SK-N-SH (cell line): ENCODE results near the gene TRNP1. TPM values are rescaled to one million over a fixed set of nuclear protein-coding genes. Genes with fewer than 3 reads are reported as not detected.

Source experiments
- CTCF ChIA-PET: fragments of 300-600, 350-600 bp; formaldehyde crosslinking; extraction: SDS; loops from one replicate; lab custom pipeline; 2021; lab: Yijun Ruan, JAX
- POLR2A ChIA-PET: fragments of 350-600 bp; sonication (Branson Sonifier 250); formaldehyde crosslinking; extraction: SDS; loops from one replicate; lab custom pipeline; 2020; ENCODE audit warnings: antibody characterized with exemption, inconsistent platforms; lab: Yijun Ruan, JAX
- DNase-seq: peaks from one replicate; pipeline ENCODE4 v3.0.0; 2012
- H2AFZ ChIP-seq: fragments of 200-600 bp; sonication (generic); 2 replicates; pipeline ENCODE4 v1.8.1; 2016; ENCODE audit warnings: antibody characterized with exemption, mild to moderate bottlenecking, low read depth
- H3F3A ChIP-seq: fragments of 200-600 bp; sonication (generic); replicated peaks from 2 replicates; pipeline ENCODE3; 2016; ENCODE audit warnings: antibody characterized with exemption, mild to moderate bottlenecking; ENCODE audit not compliant: insufficient read depth
- H3K27ac ChIP-seq, 2 experiments: fragments of 200-500 bp in 1 of 2; fragments of 200-600 bp in 1 of 2; sonication (Bioruptor generic) in 1 of 2; sonication (generic), shearing (Covaris generic) in 1 of 2; 2 replicates each; pipeline versions ENCODE4 v1.5.1 to v1.6.1; 2014 to 2016; ENCODE audit warnings: low read depth in 2 of 2, inconsistent platforms in 1 of 2, low read length in 1 of 2, mild to moderate bottlenecking in 1 of 2, mixed read lengths in 1 of 2
- H3K27me3 ChIP-seq: fragments of 200-600 bp; sonication (generic), shearing (Covaris generic); 2 replicates; pipeline ENCODE4 v1.6.1; 2016; ENCODE audit warnings: mixed run types; ENCODE audit not compliant: insufficient read depth
- H3K36me3 ChIP-seq, 2 experiments: fragments of 200-500 bp in 1 of 2; fragments of 200-600 bp in 1 of 2; sonication (Bioruptor generic) in 1 of 2; sonication (generic) in 1 of 2; replicated peaks in 1 of 2; 2 replicates each; pipeline versions ENCODE3 to v1.5.1; 2014 to 2016; ENCODE audit warnings: low read length in 1 of 2, mild to moderate bottlenecking in 1 of 2; ENCODE audit not compliant: insufficient read depth in 2 of 2, control insufficient read depth in 1 of 2
- H3K4me1 ChIP-seq, 2 experiments: fragments of 200-500 bp in 1 of 2; fragments of 200-600 bp in 1 of 2; sonication (Bioruptor generic) in 1 of 2; sonication (generic), shearing (Covaris generic) in 1 of 2; 2 replicates each; pipeline versions ENCODE4 v1.5.1 to v1.6.1; 2014 to 2016; ENCODE audit warnings: low read depth in 1 of 2, low read length in 1 of 2, mixed run types in 1 of 2; ENCODE audit not compliant: insufficient read depth in 2 of 2, control insufficient read depth in 1 of 2
- H3K4me2 ChIP-seq: fragments of 200-600 bp; sonication (generic), shearing (Covaris generic); 2 replicates; pipeline ENCODE4 v1.6.1; 2017; ENCODE audit warnings: mixed run types
- H3K4me3 ChIP-seq, 2 experiments: fragments of 200-500 bp in 1 of 2; fragments of 200-600 bp in 1 of 2; sonication (Bioruptor generic) in 1 of 2; sonication (generic), shearing (Covaris generic) in 1 of 2; 2 replicates each; pipeline versions ENCODE4 v1.5.1 to v1.8.1; 2014 to 2016; ENCODE audit warnings: low read depth in 2 of 2, inconsistent platforms in 1 of 2, low read length in 1 of 2, mild to moderate bottlenecking in 1 of 2, mixed read lengths in 1 of 2, moderate library complexity in 1 of 2
- H3K79me2 ChIP-seq: fragments of 200-600 bp; sonication (generic); 2 replicates; pipeline ENCODE4 v1.8.1; 2017; ENCODE audit warnings: mild to moderate bottlenecking; ENCODE audit not compliant: insufficient read depth
- H3K9ac ChIP-seq: fragments of 200-600 bp; sonication (generic); 2 replicates; pipeline ENCODE4 v1.6.1; 2017; ENCODE audit warnings: mixed run types
- H3K9me2 ChIP-seq: fragments of 200-600 bp; sonication (generic); 2 replicates; pipeline ENCODE4 v1.6.1; 2017; ENCODE audit warnings: mixed run types
- H3K9me3 ChIP-seq: fragments of 200-600 bp; sonication (generic); 2 replicates; pipeline ENCODE4 v1.6.1; 2017; ENCODE audit warnings: mixed run types, mild to moderate bottlenecking, moderate library complexity
- H4K20me1 ChIP-seq: fragments of 200-600 bp; sonication (generic); 2 replicates; pipeline ENCODE4 v1.6.1; 2017; ENCODE audit warnings: mild to moderate bottlenecking, mixed run types; ENCODE audit not compliant: insufficient read depth
- EZH2phosphoT487 ChIP-seq: fragments of 200-600 bp; sonication (generic); IDR thresholded peaks from 2 replicates; pipeline ENCODE4 v1.6.1; 2017; ENCODE audit warnings: low read depth, mixed run types, mild to moderate bottlenecking, antibody characterized with exemption, moderate library complexity, borderline replicate concordance
- GATA2 ChIP-seq: sonication (generic); formaldehyde crosslinking; IDR thresholded peaks from 2 replicates; pipeline ENCODE4 v1.5.0; 2020; ENCODE audit warnings: mild to moderate bottlenecking, missing genetic modification reagents
- MXI1 ChIP-seq: IDR thresholded peaks from 2 replicates; pipeline ENCODE4 v1.6.1; 2012; ENCODE audit warnings: mild to moderate bottlenecking, low read depth, low read length, improper control_type of control experiment
- SIN3A ChIP-seq: IDR thresholded peaks from 2 replicates; pipeline ENCODE4 v1.6.1; 2012; ENCODE audit warnings: low read depth, mild to moderate bottlenecking, low read length, moderate library complexity, borderline replicate concordance
- SMC3 ChIP-seq: IDR thresholded peaks from 2 replicates; pipeline ENCODE4 v1.6.1; 2012; ENCODE audit warnings: low read depth, low read length, improper control_type of control experiment
- WGBS: methylation state at CpG from one replicate; pipeline ENCODE4 v1.1.6; 2017; ENCODE audit warnings: low lambda C conversion rate; 5-methylcytosine and 5-hydroxymethylcytosine counted together
- polyA plus RNA-seq, 3 experiments: library from polyadenylated mRNA; depleted of rRNA; stranded (reverse); fragments of >200 nt; gene quantifications; 2 replicates each; pipeline ENCODE4 v1.2.3, GENCODE V29; 2012
- TF ChIP-seq, protein P1 (sequence below): IDR thresholded peaks from 2 replicates; pipeline ENCODE4 v1.6.1; 2012; ENCODE audit warnings: mild to moderate bottlenecking, low read depth, low read length, moderate library complexity
- TF ChIP-seq, protein P2 (sequence below): IDR thresholded peaks from 2 replicates; pipeline ENCODE4 v1.4.0; 2012; ENCODE audit warnings: low read depth, borderline replicate concordance
- TF ChIP-seq, protein P3 (sequence below): IDR thresholded peaks from 2 replicates; pipeline ENCODE4; 2012

Gene TRNP1
- polyA plus RNA-seq, 1 of the 3 experiments (the other 2 are of a cell fraction): 8.8 TPM

DNA sequence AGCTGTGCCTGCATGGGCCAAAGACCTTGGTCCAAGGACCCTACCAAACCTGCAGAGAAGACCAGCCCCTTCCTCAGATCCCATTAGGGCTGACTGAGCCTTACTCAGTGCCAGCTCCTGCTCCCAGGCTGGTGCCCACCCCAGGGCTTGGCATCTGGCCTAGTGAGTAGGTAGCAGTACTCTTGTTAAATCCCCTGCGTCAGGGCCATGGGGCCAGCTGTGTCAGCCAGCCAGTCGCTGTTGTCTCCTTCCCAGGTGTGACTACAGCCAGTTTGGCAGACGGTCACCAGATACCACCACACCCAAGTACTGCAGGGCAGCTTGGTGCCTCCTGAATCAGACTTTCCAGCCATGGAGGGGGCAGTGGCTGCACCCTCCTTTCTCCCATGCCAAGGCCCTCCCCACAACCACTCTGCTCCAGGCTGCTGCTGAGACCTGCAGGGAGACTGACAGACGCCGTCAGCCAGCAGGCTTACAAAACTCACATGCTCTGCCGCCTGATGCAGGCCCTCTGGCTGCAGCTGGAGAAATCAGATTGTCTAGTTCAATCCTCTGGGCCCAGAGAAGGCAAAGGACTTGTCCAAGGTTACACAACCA lies 16.2 kb downstream of the TRNP1 start:
- Histone ChIP-seq H3K9ac (no peak overlapping the region), H3K36me3 (no peaks in the 10 kb centered on the region), H3K4me2 (no peak overlapping the region; the same call in 1 of the 2 replicates), H4K20me1 (no peaks in the 10 kb centered on the region), H3K79me2 (0 out of 2 replicates have a peak, but pooled peaks cover 3% of the 10 kb centered on the region), H3F3A (peaks cover 7% of the 10 kb centered on the region), H3K27me3 (no peaks in the 10 kb centered on the region), H3K27ac (no peak overlapping the region), H3K9me2 (no peaks in the 10 kb centered on the region), H3K9me3 (no peaks in the 10 kb centered on the region), H3K4me1 (peaks cover 6 to 12% of the 10 kb centered on the region in 2 experiments; a peak in 3 of 4 replicates), H2AFZ (no peak overlapping the region), H3K4me3 (no peak overlapping the region)
- POLR2A ChIA-PET: no interaction called here
- no peak for DNase-seq
- CTCF ChIA-PET: interaction anchor here (1.1 to 5.5 kb wide), 4 partner anchors 12 to 287 kb away, joined by 4 to 44 read pairs (median 4); no protein-coding TSS in a partner anchor
- 65% methylated on average over 2 of the region's 6 CpGs for WGBS
- no peak for TF ChIP-seq MXI1
- TF ChIP-seq SMC3: no peak
- TF ChIP-seq GATA2 (CRISPR knock-in tag): no peak
- TF ChIP-seq SIN3A: no peak

DNA sequence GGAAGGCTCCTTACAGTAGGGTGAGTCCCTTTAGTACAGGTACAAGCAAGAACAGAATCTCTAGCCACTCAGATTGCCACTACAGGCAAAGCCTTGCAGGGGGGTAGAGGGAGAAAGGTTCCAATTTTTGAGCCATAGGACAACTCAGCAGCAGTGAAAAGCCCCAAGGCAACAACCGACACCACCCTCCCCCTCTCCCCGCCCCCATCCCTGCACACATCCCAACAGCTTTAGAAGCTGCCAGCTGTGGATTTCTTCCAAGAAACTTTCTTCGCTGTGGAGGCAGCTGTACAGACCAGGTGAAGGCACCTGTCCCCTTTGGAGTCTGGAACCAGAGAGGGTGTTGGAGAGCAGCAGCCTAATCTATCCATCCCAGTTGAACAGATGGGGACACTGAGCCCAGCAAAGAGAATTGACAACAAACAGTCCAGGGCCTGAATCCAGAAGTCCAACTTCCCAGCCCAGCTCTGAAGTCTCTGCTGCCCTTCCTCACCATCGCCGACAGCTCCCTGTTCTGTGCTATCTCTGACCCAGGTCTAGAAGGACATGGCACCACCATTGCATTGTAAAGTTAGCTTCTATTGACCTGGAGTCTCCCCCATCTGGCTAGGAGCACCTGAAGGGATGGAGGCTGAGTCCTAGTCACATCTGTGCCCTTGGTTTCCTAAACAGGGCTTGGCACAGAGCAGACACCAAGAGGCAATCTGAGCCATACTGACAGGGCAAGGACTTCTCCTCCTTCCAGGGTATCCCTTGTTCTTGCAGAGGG lies 16.9 kb downstream of the TRNP1 start:
- POLR2A ChIA-PET: no interaction called here
- Histone ChIP-seq H3K27ac (peak overlapping the region in 1 of 2 experiments; percentile 45; a peak in 1 of 4 replicates), H3K4me1 (peaks cover 3 to 12% of the 10 kb centered on the region in 2 experiments; a peak in 3 of 4 replicates), H3K79me2 (0 out of 2 replicates have a peak, but pooled peaks cover 3% of the 10 kb centered on the region), H4K20me1 (no peaks in the 10 kb centered on the region), H3K4me2 (peak overlapping the region; percentile 69), H3F3A (peaks cover 7% of the 10 kb centered on the region), H3K9me2 (no peaks in the 10 kb centered on the region), H3K9ac (no peak overlapping the region)
- DNase-seq: no peak
- TF ChIP-seq, protein P1, sequence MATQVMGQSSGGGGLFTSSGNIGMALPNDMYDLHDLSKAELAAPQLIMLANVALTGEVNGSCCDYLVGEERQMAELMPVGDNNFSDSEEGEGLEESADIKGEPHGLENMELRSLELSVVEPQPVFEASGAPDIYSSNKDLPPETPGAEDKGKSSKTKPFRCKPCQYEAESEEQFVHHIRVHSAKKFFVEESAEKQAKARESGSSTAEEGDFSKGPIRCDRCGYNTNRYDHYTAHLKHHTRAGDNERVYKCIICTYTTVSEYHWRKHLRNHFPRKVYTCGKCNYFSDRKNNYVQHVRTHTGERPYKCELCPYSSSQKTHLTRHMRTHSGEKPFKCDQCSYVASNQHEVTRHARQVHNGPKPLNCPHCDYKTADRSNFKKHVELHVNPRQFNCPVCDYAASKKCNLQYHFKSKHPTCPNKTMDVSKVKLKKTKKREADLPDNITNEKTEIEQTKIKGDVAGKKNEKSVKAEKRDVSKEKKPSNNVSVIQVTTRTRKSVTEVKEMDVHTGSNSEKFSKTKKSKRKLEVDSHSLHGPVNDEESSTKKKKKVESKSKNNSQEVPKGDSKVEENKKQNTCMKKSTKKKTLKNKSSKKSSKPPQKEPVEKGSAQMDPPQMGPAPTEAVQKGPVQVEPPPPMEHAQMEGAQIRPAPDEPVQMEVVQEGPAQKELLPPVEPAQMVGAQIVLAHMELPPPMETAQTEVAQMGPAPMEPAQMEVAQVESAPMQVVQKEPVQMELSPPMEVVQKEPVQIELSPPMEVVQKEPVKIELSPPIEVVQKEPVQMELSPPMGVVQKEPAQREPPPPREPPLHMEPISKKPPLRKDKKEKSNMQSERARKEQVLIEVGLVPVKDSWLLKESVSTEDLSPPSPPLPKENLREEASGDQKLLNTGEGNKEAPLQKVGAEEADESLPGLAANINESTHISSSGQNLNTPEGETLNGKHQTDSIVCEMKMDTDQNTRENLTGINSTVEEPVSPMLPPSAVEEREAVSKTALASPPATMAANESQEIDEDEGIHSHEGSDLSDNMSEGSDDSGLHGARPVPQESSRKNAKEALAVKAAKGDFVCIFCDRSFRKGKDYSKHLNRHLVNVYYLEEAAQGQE: no peak
- TF ChIP-seq EZH2phosphoT487 (no peak), SMC3 (no peak), MXI1 (no peak)
- TF ChIP-seq, protein P2, sequence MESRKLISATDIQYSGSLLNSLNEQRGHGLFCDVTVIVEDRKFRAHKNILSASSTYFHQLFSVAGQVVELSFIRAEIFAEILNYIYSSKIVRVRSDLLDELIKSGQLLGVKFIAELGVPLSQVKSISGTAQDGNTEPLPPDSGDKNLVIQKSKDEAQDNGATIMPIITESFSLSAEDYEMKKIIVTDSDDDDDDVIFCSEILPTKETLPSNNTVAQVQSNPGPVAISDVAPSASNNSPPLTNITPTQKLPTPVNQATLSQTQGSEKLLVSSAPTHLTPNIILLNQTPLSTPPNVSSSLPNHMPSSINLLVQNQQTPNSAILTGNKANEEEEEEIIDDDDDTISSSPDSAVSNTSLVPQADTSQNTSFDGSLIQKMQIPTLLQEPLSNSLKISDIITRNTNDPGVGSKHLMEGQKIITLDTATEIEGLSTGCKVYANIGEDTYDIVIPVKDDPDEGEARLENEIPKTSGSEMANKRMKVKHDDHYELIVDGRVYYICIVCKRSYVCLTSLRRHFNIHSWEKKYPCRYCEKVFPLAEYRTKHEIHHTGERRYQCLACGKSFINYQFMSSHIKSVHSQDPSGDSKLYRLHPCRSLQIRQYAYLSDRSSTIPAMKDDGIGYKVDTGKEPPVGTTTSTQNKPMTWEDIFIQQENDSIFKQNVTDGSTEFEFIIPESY: no peak
- TF ChIP-seq, protein P3, sequence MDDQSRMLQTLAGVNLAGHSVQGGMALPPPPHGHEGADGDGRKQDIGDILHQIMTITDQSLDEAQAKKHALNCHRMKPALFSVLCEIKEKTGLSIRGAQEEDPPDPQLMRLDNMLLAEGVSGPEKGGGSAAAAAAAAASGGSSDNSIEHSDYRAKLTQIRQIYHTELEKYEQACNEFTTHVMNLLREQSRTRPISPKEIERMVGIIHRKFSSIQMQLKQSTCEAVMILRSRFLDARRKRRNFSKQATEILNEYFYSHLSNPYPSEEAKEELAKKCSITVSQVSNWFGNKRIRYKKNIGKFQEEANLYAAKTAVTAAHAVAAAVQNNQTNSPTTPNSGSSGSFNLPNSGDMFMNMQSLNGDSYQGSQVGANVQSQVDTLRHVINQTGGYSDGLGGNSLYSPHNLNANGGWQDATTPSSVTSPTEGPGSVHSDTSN: no peak
- TF ChIP-seq, all 33 proteins: peak for 0
- CTCF ChIA-PET: interaction anchor here (1.1 to 5.5 kb wide), 3 partner anchors 13 to 43 kb away, joined by 4 to 44 read pairs (median 5); no protein-coding TSS in a partner anchor
- Histone ChIP-seq H3K36me3 (no peaks in the 10 kb centered on the region), H3K9me3 (no peaks in the 10 kb centered on the region), H3K4me3 (no peak overlapping the region), H2AFZ (no peak overlapping the region; the same call in 1 of the 2 replicates), H3K27me3 (no peaks in the 10 kb centered on the region)
- 86% methylated on average over 3 of the region's 5 CpGs for WGBS
